Neural progenitor cell (in vitro differentiated cells): Measurements from ENCODE around the gene SLC2A4.

Experiments
- CTCF ChIP-seq: fragments of 200-600 bp; sonication (generic); IDR thresholded peaks from 2 replicates; pipeline ENCODE4 v1.5.1; 2017; ENCODE audit warnings: antibody characterized with exemption, mild to moderate bottlenecking
- EZH2 ChIP-seq: fragments of 200-600 bp; sonication (generic); IDR thresholded peaks from 2 replicates; pipeline ENCODE4 v1.6.1; 2017; ENCODE audit warnings: antibody characterized with exemption, mild to moderate bottlenecking, moderate library complexity
- EZH2phosphoT487 ChIP-seq: fragments of 200-600 bp; sonication (generic); IDR thresholded peaks from 2 replicates; pipeline ENCODE4 v1.6.1; 2017; ENCODE audit warnings: antibody characterized with exemption

- no peak for TF ChIP-seq CTCF
- TF ChIP-seq EZH2phosphoT487, result no peak
- TF ChIP-seq EZH2, result no peak
Observed at GRCh38 chr17:7313088-7313889, 31.8 kb downstream of the SLC2A4 start.
